GM12892 (cell line): Measurements from ENCODE around the gene VPS18.
"Not testable (repeated sequence)": the region's sequence is repeated elsewhere in the genome, so short reads cannot be mapped to it uniquely, and the experiment has no call there.

Source experiments
- DNase-seq: peaks from one replicate; pipeline ENCODE4 v3.0.0; 2011; ENCODE audit not compliant: insufficient read length
- FAIRE-seq: peaks from 2 replicates; lab custom pipeline; 2011; peaks lifted over from hg19 to GRCh38; lab: Jason Lieb, UNC
- POLR2A ChIP-seq: IDR thresholded peaks from 2 replicates; pipeline ENCODE4 v1.6.1; 2011; ENCODE audit warnings: low read depth, low read length, control low read depth
- POLR2AphosphoS5 ChIP-seq: IDR thresholded peaks from 2 replicates; pipeline ENCODE4 v1.6.1; 2011; ENCODE audit warnings: low read depth, low read length, control low read depth
- TAF1 ChIP-seq: IDR thresholded peaks from 2 replicates; pipeline ENCODE4 v1.6.1; 2011; ENCODE audit warnings: low read depth, mild to moderate bottlenecking, control low read depth, low read length, borderline replicate concordance

The VPS18 gene

GRCh38 chr15:40855706-40856234 is 38.5 kb upstream of the VPS18 start:
- DNase-seq (no peak), FAIRE-seq (no peak)
- TF ChIP-seq TAF1 = no peak
- TF ChIP-seq POLR2A = no peak
- no peak for TF ChIP-seq POLR2AphosphoS5

- DNase-seq (no peak), FAIRE-seq (no peak)
- no peak for TF ChIP-seq POLR2AphosphoS5
- no peak for TF ChIP-seq TAF1
- no peak for TF ChIP-seq POLR2A
These were observed 37.5 kb upstream of the VPS18 start for GRCh38 chr15:40856746-40857145.

- peak; percentile 95 for FAIRE-seq
- TF ChIP-seq POLR2AphosphoS5 = no peak
- no peak for TF ChIP-seq TAF1
- TF ChIP-seq POLR2A = no peak
- peak; percentile 85 for DNase-seq
These were observed 36.5 kb upstream of the VPS18 start for GRCh38 chr15:40857601-40858341.

GRCh38 chr15:40858706-40859105 is 35.5 kb upstream of the VPS18 start:
- peak; percentile 44 for FAIRE-seq
- DNase-seq = no peak
- TF ChIP-seq TAF1 (no peak), POLR2A (no peak), POLR2AphosphoS5 (no peak)

- peak; percentile 89 for FAIRE-seq
- DNase-seq = peak; percentile 75
- TF ChIP-seq POLR2AphosphoS5 (no peak), TAF1 (no peak), POLR2A (no peak)
These were observed 34.9 kb upstream of the VPS18 start for GRCh38 chr15:40859206-40859851.

- not testable (repeated sequence) for DNase-seq, FAIRE-seq
These were observed 33.1 kb upstream of the VPS18 start for GRCh38 chr15:40861147-40861546.

- TF ChIP-seq POLR2AphosphoS5 (no peak), POLR2A (no peak), TAF1 (no peak)
- DNase-seq = no peak
- no peak for FAIRE-seq
These were observed 30.5 kb upstream of the VPS18 start for GRCh38 chr15:40863660-40864270.

- no peak for FAIRE-seq
- TF ChIP-seq TAF1 (no peak), POLR2A (no peak), POLR2AphosphoS5 (no peak)
These were observed 27.1 kb upstream of the VPS18 start for GRCh38 chr15:40867199-40867598.

GRCh38 chr15:40869686-40870085 is 24.6 kb upstream of the VPS18 start:
- FAIRE-seq (no peak), DNase-seq (no peak)
- TF ChIP-seq TAF1 (no peak), POLR2AphosphoS5 (no peak), POLR2A (no peak)

More at GRCh38 chr15:40867199-40867598, 27.1 kb upstream of the VPS18 start:
- DNase-seq = no peak

- no peak for TF ChIP-seq POLR2A
- no peak for DNase-seq
- peak; percentile 83 for FAIRE-seq
These were observed 23.5 kb upstream of the VPS18 start for GRCh38 chr15:40870716-40871115.

- FAIRE-seq (peak; percentile 93), DNase-seq (no peak)
- TF ChIP-seq POLR2AphosphoS5 = peak; percentile 79; the same call in 1 of the 2 replicates
- no peak for TF ChIP-seq TAF1
- TF ChIP-seq POLR2A = 0 out of 2 replicates have a peak, but pooled peaks have one; percentile 49
These were observed 22.3 kb upstream of the VPS18 start for GRCh38 chr15:40871749-40872617.
